MM.1S (cell line): Measurements from ENCODE around the gene NEK6.

Source experiments
- CTCF ChIP-seq: fragments of 300-600 bp; sonication (generic); IDR thresholded peaks from 2 replicates; pipeline ENCODE4 v1.5.1; 2016; ENCODE audit warnings: antibody characterized with exemption, low read length, mixed read lengths
- EZH2 ChIP-seq: fragments of 300-600 bp; sonication (generic); optimal IDR thresholded peaks from 2 replicates; pipeline ENCODE3; 2017; ENCODE audit warnings: low read depth, mild to moderate bottlenecking, antibody characterized with exemption, low read length, mixed read lengths

GRCh38 chr9:124290053-124290591, 32.4 kb downstream of the NEK6 start:
- TF ChIP-seq EZH2 = no peak
- no peak for TF ChIP-seq CTCF
